Coronary artery (tissue), 2 donors: ENCODE results near the gene KRTAP10-7.
"Not testable (repeated sequence)": the region's sequence is repeated elsewhere in the genome, so short reads cannot be mapped to it uniquely, and the experiment has no call there.

Experiments used
- DNase-seq: peaks from one replicate; pipeline ENCODE4 v3.0.0-alpha.2; 2017; ENCODE audit warnings: low spot score
- H3K27ac ChIP-seq, 2 donors: fragments of 200-600 bp; sonication (generic); one replicate each; pipeline ENCODE4 v1.5.1; 2016 to 2019
- H3K4me3 ChIP-seq: fragments of 200-600 bp; sonication (generic); 2 replicates; pipeline ENCODE4 v1.5.1; 2016; ENCODE audit warnings: mild to moderate bottlenecking, moderate library complexity
- TF ChIP-seq, protein P1 (sequence below): fragments of 200-600 bp; sonication (generic); IDR thresholded peaks from one replicate; pipeline ENCODE4 v1.5.1; 2019; ENCODE audit warnings: antibody characterized with exemption

The KRTAP10-7 gene

DNA sequence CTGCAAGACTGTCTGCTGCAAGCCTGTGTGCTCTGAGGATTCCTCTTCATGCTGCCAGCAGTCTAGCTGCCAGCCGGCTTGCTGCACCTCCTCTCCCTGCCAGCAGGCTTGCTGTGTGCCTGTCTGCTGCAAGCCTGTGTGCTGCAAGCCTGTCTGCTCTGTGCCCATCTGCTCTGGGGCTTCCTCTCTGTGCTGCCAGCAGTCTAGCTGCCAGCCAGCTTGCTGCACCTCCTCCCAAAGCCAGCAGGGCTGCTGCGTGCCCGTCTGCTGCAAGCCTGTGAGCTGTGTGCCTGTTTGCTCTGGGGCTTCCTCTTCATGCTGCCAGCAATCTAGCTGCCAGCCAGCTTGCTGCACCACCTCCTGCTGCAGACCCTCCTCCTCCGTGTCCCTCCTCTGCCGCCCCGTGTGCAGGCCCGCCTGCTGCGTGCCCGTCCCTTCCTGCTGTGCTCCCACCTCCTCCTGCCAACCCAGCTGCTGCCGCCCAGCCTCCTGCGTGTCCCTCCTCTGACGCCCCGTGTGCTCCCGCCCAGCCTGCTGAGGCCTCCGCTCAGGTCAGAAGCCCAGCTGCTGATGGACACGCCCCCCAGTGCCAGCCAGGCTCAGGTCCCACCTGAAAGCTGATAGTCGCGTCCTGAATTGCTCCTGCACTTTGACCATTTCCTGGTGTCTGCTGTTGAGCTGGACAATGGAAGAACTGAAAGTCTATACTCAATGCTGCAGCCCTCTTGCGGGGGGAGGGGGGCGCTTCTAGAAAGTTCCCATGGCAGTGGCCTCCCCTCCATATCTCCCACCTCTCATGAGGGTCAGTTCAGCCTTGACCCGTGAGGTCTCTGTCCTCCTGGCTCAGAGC lies 25.7 kb upstream of the KRTAP10-7 start:
- H3K4me3 ChIP-seq: no peak overlapping the region
- H3K27ac ChIP-seq: no peak overlapping the region
- no peak for DNase-seq
- TF ChIP-seq, protein P1, sequence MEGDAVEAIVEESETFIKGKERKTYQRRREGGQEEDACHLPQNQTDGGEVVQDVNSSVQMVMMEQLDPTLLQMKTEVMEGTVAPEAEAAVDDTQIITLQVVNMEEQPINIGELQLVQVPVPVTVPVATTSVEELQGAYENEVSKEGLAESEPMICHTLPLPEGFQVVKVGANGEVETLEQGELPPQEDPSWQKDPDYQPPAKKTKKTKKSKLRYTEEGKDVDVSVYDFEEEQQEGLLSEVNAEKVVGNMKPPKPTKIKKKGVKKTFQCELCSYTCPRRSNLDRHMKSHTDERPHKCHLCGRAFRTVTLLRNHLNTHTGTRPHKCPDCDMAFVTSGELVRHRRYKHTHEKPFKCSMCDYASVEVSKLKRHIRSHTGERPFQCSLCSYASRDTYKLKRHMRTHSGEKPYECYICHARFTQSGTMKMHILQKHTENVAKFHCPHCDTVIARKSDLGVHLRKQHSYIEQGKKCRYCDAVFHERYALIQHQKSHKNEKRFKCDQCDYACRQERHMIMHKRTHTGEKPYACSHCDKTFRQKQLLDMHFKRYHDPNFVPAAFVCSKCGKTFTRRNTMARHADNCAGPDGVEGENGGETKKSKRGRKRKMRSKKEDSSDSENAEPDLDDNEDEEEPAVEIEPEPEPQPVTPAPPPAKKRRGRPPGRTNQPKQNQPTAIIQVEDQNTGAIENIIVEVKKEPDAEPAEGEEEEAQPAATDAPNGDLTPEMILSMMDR: no peak

DNA sequence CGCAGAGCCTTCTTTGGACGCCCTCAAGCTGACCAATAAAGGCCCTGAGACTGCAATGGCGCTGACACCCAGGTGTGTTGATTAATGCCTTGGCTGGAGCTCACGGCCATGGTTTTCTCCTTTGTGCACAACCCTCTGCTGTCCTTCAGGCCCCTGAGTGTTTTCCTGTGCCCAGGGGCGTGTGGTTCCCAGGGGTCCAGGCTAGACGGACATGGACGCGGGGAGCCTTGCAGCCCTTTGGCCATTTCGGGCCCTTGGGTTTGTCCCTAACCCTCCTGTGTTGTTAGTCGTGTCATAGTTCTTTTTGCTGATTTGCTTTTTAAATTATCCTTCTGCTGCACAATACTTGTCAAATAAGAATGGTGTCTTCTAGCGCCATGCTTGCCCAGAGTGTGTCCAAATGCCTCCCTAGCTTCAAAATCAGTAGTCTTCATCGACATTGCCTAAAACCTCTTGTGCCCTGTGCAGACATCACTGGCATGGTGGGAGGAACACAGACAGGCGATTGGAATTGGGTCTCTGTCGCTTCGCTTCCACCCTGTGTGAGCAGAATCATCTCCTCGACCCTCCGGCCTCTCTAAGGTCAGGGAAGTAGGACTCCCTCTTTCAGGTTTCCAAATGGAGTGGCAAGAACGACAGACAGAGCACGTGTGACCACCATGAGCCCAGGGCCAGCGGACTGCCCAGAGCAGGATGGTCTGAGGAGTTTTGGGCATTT lies 24.9 kb upstream of the KRTAP10-7 start:
- H3K27ac ChIP-seq: no peak overlapping the region
- DNase-seq: no peak
- no peak overlapping the region for H3K4me3 ChIP-seq
- TF ChIP-seq, protein P1: no peak

DNA sequence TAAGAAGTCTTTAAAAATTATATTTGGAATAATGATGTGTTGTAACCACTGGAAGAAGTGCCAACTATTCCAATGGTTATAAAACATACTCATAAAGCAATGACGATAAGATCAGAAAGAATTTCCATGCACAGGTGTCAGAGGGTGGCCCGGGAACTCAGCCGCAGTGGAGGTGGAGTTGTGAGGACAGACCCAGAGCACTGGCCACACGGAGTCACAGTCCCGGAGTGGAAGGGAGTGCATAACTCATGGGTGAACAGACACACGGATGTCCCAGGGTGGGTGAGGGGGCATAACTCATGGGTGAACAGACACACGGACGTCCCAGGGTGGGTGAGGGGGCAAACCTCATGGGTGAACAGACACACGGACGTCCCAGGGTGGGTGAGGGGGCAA lies 24.4 kb upstream of the KRTAP10-7 start:
- no peak overlapping the region for H3K27ac ChIP-seq
- no peak for DNase-seq
- TF ChIP-seq, protein P1: no peak
- H3K4me3 ChIP-seq: no peak overlapping the region

DNA sequence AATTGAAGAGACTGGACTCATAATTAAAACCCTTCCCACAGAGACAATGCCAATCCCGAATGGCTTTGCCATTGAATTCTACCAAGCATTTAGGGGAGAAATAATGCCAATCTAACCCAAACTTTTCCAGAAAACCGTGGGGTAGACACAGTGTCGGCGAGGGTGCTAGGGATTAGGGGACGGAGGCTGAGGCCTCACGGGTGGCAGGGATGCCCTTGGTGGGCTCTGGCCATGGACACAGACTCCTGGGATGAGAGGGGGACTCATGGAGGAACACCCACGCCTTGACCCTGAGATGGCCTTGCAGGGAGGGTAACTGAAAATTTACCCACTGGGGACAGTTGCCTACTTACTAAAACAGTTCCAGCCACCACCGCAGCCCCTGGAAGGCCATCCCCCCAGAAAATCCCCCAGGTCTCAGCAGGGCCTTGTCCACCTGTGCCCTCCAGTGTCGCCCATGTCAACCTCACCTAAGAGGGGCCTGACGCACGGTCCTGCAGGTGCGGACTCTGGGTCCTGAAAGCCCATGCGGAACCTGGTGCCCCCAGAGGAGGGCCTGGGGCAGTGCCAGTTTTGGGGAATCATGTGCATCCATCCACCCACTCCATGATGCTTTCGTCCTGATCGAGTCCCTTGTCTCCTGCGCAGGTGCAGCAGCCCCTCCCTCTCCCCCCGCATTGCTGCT lies 21.9 kb upstream of the KRTAP10-7 start:
- TF ChIP-seq, protein P1: no peak
- Histone ChIP-seq H3K4me3 (no peak overlapping the region), H3K27ac (no peak overlapping the region)
- DNase-seq: no peak

GRCh38 chr21:44579056-44579832 lies 21.2 kb upstream of the KRTAP10-7 start:
- DNase-seq: no peak
- H3K27ac ChIP-seq: no peak overlapping the region
- TF ChIP-seq, protein P1: no peak
- H3K4me3 ChIP-seq: no peak overlapping the region

DNA sequence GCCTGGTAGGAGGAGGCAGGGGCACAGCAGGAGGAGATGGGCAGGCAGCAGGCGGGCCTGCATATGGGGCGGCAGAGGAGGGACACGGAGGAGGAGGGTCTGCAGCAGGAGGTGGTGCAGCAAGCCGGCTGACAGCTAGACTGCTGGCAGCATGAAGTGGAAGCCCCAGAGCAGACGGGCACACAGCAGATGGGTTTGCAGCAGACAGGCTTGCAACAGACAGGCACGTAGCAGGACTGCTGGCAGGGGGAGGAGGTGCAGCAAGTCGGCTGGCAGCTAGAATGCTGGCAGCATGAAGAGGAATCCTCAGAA lies 20.6 kb upstream of the KRTAP10-7 start:
- H3K27ac ChIP-seq: no peak overlapping the region
- DNase-seq: no peak
- no peak overlapping the region for H3K4me3 ChIP-seq
- TF ChIP-seq, protein P1: no peak

DNA sequence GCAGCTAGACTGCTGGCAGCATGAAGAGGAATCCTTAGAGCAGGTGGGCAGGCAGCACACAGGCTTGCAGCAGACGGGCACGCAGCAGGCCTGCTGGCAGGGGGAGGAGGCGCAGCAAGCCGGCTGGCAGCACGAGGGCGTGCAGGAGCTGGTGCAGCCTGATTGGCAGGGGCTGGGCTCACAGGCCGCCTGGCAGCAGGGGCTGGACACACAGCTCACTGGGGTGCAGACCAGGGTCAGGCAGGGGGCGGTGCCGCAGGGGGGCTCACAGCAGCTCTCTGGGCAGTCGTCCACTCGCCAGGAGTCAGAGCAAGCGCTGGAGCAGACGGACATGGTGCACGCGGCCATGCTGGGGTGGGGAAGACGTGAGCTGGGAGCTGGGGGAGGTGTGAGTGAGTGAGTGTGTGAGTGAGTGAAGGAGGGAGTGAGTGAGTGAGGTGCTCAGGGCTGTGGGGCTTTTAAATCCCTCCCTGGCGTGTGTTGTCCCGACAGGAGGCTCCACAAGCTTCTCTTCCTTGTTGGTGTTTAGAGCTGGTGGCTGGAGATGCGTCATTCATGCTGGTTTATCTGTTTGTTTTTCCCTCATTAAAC lies 20.1 kb upstream of the KRTAP10-7 start, which contains the start of gene KRTAP10-5:
KRTAP10-5 (minus strand) TSS at position 374 of the 591 bp plus-strand sequence; CDS start at position 348, 26 bp downstream.
- not testable (repeated sequence) for DNase-seq, H3K27ac ChIP-seq, H3K4me3 ChIP-seq
